ENCODE results near the gene WDR91.

WDR91 gene

DNA sequence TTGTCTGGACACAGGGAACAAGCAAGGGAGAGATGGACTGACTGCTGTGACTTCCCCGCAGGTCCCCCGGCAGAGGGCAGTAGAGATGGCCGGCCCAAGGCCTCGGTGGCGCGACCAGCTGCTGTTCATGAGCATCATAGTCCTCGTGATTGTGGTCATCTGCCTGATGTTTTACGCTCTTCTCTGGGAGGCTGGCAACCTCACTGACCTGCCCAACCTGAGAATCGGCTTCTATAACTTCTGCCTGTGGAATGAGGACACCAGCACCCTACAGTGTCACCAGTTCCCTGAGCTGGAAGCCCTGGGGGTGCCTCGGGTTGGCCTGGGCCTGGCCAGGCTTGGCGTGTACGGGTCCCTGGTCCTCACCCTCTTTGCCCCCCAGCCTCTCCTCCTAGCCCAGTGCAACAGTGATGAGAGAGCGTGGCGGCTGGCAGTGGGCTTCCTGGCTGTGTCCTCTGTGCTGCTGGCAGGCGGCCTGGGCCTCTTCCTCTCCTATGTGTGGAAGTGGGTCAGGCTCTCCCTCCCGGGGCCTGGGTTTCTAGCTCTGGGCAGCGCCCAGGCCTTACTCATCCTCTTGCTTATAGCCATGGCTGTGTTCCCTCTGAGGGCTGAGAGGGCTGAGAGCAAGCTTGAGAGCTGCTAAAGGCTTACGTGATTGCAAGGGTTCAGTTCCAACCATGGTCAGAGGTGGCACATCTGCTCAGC is 46.8 kb downstream of the WDR91 start:
- in situ Hi-C loops (cut with MboI; ENCODE audit: low sequenced_read_pairs): loop anchor here (10.0 kb wide), 1 partner anchor 180 kb away; the partner anchor contains the start of gene AGBL3

DNA sequence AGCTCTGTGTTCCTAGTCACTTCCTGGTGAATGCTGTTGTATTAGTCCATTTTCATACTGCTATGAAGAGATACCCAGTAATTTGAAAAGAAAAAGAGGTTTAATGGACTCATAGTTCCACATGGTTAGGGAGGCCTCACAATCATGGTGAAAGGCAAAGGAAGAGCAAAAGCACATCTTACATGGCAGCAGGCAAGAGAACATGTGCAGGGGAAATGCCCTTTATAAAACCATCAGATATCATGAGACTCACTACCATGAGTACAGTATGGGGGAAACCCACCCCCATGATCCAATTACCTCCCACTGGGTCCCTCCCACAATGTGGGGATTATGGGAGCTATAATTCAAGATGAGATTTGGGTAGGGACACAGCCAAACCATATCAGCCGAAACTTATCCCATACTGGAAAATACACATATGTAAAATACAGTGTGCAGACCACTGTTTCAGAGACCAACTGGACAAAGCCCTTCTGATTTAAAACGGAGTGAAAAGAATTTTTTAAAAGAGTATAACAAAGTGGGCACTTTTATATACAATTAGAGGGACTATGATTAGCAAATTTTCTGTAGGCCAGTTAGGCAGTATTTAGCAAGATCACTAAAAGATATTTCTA is 48.8 kb downstream of the WDR91 start:
- in situ Hi-C loops (cut with MboI; ENCODE audit: low sequenced_read_pairs): loop anchor here (10.0 kb wide), 1 partner anchor 178 kb away; the partner anchor contains the start of gene AGBL3

DNA sequence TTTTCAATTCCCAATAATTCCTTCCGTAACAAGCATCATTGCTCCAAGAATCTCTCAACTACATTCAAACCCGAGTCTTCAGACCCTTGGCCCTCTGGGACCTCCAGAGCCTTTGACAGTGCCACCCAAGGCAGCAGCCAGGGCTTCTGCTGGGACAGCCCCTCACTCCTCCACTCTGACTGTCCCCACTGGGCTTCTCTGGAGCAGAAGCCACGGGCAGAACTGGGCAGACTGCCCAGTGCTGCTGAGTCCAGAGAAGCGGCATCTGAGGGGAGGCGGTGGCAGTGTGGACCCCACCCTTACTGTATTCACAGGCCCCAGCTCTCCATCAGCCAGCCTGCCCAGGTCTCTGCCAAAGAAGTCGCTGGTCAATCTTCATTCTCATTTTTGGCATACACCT is 49.7 kb downstream of the WDR91 start:
- in situ Hi-C loops (cut with MboI; ENCODE audit: low sequenced_read_pairs): loop anchor here (10.0 kb wide), 1 partner anchor 177 kb away; the partner anchor contains the start of gene AGBL3

DNA sequence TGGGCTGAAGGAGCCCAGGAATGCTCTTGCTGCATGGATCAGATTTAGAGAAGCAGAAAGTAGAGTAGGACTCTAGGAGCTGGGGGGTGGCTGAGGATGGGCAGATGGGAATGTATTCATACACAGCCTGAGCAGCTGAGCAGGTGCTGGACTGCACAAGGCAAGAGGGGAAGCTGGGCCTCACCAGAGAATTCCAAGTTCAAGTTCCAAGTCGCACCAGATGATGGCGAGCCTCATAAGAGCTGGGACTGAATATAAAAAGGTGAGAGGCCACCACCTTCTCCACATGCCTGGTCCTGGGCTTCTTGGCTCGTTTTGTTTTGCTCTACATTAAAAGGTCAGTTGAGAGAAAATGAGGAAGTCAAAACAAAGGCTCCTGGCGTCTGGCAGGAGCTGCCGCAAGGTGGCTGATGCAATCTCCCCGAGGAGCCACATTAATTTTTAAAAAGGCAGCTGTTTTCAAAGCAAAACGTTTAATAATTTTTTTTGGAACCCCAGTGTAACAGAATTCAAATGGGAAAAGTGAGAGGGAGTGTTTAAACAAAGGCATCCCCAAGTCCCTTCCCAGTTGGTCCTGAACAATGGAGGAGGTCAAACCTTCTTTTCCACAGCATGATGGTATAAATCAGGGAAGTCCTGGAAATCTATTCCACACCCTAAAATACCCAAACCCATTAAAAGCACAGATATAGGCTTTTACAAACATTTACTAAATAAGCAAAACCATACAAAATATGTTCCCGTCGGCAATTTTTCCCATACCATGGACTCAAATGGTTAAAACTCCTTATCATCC is 50.3 kb downstream of the WDR91 start:
- in situ Hi-C loops (cut with MboI; ENCODE audit: low sequenced_read_pairs): loop anchor here (10.0 kb wide), 1 partner anchor 176 kb away; the partner anchor contains the start of gene AGBL3

DNA sequence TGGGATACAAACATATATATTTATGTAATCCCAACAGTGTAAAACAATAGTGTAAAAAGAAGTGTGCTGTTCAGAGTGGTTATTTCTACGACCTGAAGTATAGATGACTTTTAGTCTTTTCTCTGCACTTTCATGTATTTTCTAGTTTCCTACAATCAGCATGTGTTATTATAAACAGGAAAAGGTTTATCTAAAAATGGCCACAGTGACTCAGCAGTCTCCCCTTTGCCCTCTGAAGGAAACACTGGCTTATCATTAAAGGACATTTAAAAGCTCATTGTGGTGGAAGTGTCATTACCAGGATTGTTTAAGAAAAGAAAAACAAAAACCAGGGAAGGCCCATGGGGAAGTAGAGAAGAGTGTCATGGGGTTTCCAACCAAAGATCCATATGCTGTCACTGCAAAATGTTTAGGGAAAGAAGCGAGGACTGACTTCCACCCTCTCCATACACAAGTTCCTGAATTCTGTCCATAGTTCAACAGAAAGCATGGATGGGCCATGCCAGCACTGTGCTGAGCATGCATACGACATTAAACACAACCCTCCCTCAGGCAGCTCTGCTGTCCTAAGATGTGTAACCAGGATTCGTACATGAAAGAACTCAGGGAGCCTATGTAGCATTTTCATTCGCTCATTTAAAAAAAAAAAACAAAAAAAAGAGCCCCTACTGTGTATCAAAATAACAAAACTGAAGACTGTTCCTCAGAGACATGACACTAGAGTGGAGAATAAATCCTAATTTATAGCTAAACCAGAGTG is 51.0 kb downstream of the WDR91 start:
- in situ Hi-C loops (cut with MboI; ENCODE audit: low sequenced_read_pairs): loop anchor here (10.0 kb wide), 1 partner anchor 175 kb away; the partner anchor contains the start of gene AGBL3

DNA sequence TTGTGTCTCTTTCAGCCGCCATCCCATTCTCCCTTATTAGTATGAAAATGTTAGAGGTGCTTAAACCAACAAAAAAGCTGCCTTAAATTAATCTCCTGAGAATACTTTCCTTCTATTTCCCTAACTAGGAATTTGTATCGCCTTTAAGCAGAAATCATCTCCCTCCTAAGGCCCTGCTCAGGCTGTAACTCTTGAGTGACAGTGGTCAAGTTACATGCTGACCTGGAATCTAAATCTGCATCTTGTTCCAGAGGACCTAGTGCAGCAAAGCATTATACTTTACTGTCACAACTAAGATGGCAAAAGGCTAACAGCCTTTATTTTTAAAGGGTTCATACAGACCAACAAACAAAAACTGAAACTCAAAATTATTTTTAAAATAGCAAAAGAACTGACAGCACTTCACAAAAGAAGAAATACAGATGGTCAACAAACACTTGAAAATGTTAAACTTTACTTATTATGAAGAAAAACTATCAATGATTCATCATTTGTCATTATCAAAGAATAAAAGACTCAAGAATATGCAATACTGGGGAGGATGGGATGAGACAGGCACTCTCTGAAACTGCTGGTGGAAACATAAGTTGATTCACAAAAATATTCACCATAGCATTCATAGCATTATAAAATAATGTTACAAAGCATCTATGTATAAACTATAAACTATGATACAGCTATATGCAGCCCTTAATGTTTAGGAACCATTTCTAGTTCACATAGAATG is 51.8 kb downstream of the WDR91 start:
- in situ Hi-C loops (cut with MboI; ENCODE audit: low sequenced_read_pairs): loop anchor here (10.0 kb wide), 1 partner anchor 175 kb away; the partner anchor contains the start of gene AGBL3

DNA sequence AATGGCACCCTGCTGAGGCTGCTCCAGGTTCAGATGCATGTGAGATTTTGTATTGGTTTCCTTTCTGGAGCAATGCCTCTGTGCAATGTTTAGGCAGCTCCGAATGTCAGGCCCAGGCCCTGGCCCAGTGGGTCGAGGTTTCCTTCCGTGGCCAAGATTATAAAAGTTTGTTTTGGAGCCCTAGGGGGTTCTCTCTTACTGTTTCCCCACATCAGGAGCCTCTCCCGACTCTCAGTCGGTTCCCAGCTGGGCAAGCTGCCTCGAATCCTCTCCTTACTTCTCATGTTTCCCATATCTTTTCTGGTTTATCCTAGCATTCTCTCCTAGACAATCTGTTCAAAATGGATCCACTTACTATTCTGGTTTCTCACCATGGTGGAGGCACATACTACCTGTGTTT is 52.5 kb downstream of the WDR91 start:
- in situ Hi-C loops (cut with MboI; ENCODE audit: low sequenced_read_pairs): no loop called here

DNA sequence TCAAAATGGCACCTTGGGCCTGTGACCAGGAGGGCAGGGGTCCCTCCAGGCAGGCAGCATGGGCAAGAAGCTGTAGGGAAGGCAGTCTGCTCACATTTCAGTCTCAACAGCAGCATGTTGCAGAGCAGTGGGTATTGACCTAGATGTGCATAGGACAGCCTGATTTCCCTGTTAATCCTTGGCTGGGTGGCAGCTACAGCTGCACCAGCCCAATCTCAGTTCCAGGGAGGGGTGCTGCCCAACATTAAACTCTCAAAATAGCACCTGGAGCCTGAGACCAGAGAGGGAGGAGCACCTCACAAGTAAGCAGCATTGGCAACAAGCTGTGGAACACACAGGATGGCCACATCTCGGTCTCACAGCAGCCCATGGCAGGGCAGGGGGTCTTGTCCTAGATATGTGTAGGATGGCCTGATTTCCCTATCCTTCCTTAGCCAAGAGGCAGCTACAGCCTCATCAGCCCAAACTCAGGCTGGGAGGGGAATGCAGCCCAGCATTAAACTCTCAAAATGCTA is 53.1 kb downstream of the WDR91 start:
- in situ Hi-C loops (cut with MboI; ENCODE audit: low sequenced_read_pairs): no loop called here

DNA sequence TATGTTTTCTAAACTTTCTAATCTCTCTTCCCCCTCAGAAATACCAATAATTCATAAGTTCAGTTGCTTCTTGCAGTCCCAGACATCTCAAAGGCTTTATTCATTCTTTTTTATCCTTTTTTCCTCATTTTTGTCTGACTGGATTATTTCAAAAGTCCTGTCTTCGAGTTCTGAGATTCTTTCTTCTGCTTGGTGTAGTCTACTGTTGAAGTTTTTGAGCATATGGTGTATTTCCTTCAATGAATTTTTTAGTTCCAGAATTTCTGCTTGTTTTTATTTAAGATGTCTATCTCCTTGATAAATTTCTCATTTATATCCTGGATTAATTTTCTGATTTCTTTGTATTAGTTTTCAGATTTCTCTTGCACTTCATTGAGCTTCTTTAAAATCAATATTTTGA is 55.0 kb downstream of the WDR91 start:
- in situ Hi-C loops (cut with MboI; ENCODE audit: low sequenced_read_pairs): no loop called here

DNA sequence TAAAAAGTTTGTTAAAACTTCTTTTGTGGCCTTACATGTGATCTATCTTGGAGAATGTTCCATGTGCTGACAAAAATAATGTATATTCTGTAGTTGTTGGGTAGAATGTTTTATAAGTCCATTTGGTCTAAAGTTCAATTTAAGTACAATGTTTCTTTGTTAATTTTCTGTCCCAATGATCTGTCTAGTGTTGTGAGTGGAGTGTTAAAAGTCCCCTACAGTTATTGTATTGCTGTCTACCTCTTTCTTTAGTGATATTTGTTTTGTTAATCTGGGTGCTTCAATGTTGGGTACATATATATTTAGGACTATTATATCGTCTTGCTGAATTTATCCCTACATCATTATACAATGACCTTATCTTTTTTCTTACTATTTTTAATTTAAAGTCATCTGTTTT is 56.6 kb downstream of the WDR91 start:
- in situ Hi-C loops (cut with MboI; ENCODE audit: low sequenced_read_pairs): no loop called here

DNA sequence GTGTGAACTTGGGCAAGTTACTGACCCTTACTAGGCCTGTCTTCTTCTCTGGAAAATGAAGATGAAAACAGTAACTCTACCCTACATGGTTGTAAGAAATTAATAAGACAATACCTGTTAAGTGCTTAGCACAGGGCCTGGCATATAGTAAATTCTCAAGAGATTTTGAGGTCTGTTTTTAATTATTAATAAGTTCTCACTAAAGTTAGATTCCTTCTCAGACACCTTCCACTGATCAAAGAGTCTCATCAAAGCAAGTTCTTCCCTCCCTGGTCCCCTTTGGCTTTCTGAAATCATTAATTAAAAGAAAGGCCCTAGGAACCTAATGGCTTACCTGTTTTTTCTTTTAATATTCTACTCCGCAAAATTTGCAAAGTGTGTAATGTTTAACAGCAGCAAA is 58.9 kb downstream of the WDR91 start:
- in situ Hi-C loops (cut with MboI; ENCODE audit: low sequenced_read_pairs): no loop called here

DNA sequence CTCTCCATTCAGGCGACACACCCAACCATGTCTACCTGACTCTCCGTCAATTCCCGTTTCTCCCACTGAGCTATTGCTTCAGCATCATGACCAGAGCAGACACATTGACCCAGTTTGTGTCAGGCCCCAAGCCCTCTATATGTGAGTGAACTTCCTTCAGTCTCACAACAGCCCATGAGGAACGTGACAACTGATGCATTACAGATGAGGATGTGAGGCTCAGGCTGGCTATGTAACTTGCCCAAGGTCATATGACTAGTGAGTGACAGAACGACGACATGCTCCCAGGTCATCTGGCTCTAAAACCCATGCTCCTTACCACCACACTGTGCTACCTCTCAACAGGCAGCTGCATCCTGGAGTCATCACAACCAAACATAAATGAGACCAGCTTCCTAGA is 59.8 kb downstream of the WDR91 start:
- in situ Hi-C loops (cut with MboI; ENCODE audit: low sequenced_read_pairs): no loop called here

DNA sequence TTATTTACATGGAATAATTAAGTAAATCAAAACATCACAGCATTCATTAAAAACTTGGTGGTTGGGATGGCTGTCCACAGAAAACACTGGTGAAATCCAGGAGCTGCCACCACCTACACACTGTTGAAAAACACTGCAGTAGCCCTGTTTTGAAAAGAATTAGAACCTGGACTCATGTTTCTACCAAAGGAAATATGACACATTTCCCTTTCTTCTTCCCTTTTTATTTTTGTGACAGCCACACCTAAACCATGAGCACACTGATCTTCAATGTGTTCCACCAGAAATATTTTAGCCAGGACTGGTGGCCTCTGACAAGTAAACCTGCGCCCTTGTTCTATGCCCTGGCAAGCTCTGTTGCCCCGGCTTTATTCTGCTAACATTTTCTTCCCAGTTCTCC is 60.2 kb downstream of the WDR91 start:
- in situ Hi-C loops (cut with MboI; ENCODE audit: low sequenced_read_pairs): no loop called here

DNA sequence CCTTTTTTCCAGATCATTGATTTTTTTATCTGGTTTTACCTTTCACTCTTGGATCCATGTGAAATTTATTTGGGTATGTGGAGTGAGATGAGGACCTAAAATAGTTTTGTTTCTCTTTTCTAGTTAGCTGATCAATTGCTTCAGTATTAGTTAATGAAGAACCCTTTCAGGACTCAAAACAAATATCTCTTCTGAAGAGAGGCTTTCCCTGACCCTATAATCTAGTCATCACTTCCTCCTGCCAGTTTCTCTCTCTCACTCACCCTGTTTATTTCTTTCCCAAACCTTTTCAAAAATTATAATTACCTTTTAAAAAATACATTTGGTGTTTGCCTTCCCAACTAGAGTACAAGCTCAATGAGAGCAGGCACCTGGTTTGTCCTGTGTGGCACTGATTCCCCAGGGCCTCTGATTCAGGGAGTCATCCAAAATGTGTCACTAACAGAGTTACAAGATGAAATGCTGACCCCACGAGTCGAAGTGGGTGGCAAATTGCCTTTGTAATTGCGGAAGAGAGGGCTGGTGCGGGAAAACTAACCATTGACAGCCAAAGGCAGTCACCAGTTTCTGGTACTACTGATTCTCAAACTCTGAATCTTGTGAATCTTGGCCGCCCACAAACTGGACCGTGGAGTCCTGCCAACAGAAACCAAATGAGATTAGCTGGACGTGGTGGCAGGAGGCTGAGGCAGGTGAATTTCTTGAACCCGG is 61.1 kb downstream of the WDR91 start:
- in situ Hi-C loops (cut with MboI; ENCODE audit: low sequenced_read_pairs): no loop called here

DNA sequence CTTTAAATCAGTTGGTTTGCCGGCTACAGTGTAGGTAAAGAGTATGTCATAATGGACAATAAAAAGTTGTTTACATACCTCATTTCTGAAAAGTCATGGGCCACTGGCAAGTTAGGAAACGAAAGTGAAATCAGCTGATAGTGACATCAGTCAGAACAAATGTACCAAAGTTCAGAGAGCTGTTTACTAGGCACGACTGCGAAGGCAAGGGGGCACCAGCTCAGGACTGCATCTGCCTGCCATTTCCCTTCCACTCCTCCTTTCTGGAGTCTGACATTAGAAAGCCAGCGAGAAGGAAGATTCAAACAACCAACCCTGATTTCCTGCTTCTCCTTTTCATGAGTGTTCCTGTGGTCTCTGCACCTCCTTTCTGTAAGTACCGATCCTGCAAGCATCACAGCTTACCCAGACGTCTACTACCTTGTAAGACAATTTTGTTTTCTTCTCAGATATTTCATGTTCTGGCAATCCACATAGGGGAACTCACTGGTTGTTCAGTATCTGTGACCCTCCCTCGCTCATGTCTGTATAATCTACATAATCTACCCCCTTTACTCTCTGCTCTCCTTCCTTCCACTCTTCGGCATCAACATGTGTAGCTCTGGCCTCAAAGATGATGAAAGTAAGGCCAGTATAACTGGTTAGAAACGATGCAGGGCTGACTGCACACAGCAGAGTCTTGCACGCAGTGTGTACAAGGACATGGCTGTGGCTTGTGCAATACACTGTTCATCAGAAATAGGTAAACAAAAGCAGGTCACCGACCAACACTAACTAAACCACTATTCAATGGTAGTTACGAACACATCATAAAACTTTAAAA is 63.2 kb downstream of the WDR91 start, which contains the start of gene TMEM140:
Gene TMEM140, plus strand, starts transcription at position 174 of the 823 bp plus-strand sequence. CDS start 16,370 bp downstream, outside the sequence.
- in situ Hi-C loops (cut with MboI; ENCODE audit: low sequenced_read_pairs): no loop called here

DNA sequence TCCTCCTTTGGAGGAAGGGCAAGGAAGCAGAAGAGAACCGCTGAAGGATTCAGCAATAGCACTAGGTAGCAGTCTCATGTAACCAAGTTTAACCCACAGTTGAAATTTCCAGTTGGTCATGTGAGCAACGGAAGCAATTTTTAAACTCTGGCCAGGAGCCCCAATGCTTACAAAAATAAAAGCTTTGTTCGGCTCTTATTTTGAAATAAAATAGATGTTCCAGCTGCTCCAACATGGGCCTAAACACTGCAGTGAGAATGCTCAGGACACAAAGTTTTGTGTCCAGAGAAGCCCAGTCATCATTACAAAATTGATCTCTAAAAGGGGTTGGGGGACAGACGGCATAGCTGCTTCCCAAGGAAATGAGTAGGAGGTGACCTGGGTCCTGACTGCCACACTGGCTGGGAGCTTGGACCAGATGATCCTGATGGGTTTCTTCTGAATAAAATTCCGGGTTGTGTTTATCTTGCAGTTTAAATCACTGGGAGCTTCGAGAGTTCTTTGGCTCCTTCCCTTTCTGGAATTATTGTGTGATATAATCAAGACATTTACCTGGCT is 63.9 kb downstream of the WDR91 start:
- in situ Hi-C loops (cut with MboI; ENCODE audit: low sequenced_read_pairs): no loop called here

DNA sequence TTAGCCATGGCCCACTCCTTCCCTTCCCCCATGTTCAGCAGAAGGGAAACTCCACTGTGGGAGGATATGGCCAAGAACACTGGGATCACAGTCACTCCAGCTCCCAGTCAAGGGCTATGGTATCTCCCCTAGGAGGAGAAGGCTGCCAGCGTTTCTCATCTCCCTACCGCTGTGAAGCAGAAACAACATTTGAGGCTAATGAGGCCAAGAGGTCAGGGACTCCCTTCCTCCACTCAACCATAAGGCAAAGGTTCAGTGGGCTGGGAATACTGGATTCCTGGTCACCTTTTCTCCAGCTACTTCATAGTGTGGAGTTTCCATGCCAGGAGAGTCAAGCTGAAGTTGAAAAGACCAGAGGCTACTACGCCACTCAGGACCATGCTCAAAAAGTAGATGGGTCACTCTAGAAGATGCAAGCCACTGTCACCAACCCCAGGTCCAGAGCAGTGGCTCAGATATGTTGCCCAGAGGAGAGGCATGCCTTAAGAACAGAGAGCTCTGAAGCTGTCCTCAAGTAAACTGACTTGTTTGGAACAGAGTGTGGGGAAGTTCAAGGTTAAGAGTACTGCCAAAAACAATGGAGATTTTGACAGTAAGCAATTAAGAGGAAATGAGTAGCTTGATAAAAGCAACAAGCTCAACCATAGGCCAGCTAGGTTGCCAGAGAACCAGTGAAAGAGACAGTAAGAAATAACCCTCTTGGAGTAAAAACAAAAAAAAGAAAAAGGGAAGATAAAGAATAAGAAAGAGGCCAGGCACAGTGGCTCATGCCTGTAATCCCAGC is 67.2 kb downstream of the WDR91 start:
- in situ Hi-C loops (cut with MboI; ENCODE audit: low sequenced_read_pairs): no loop called here
